GM18517 (cell line): ENCODE measurements around the gene ZC2HC1B.
"Not testable (repeated sequence)": the region's sequence is repeated elsewhere in the genome, so short reads cannot be mapped to it uniquely, and the experiment has no call there.

Source experiments
- ATAC-seq: cut with Tn5 transposase; IDR thresholded peaks from one replicate; pipeline ENCODE4 v1.9.1; 2021; ENCODE audit warnings: mild to moderate bottlenecking, moderate library complexity; ENCODE audit not compliant: unreplicated experiment

Gene ZC2HC1B

GRCh38 chr6:143867236-143867635 lies 3.0 kb downstream of the ZC2HC1B start:
- no peak for ATAC-seq

GRCh38 chr6:143868808-143869207 lies 4.5 kb downstream of the ZC2HC1B start:
- ATAC-seq, result not testable (repeated sequence)

GRCh38 chr6:143871202-143871730 lies 7.0 kb downstream of the ZC2HC1B start:
- not testable (repeated sequence) for ATAC-seq

- peak; percentile 99 for ATAC-seq
Measured at GRCh38 chr6:143872201-143872600, 7.9 kb downstream of the ZC2HC1B start.

GRCh38 chr6:143873600-143873999 lies 9.3 kb downstream of the ZC2HC1B start:
- not testable (repeated sequence) for ATAC-seq

- ATAC-seq, result not testable (repeated sequence)
Measured at GRCh38 chr6:143874503-143874902, 10.2 kb downstream of the ZC2HC1B start.

- ATAC-seq, result no peak
Measured at GRCh38 chr6:143877584-143878271, 13.5 kb downstream of the ZC2HC1B start.

GRCh38 chr6:143878272-143878760 lies 14.0 kb downstream of the ZC2HC1B start:
- ATAC-seq, result no peak

GRCh38 chr6:143880412-143880811 lies 16.1 kb downstream of the ZC2HC1B start:
- no peak for ATAC-seq

- no peak for ATAC-seq
Measured at GRCh38 chr6:143882401-143882930, 18.2 kb downstream of the ZC2HC1B start.

- no peak for ATAC-seq
Measured at GRCh38 chr6:143884216-143884900, 20.1 kb downstream of the ZC2HC1B start.

- ATAC-seq, result no peak
Measured at GRCh38 chr6:143885116-143885515, 20.8 kb downstream of the ZC2HC1B start.

- ATAC-seq, result no peak
Measured at GRCh38 chr6:143894655-143895054, 30.4 kb downstream of the ZC2HC1B start.

- ATAC-seq, result no peak
Measured at GRCh38 chr6:143896126-143896860, 32.0 kb downstream of the ZC2HC1B start.

- ATAC-seq, result no peak
Measured at GRCh38 chr6:143900358-143900757, 36.1 kb downstream of the ZC2HC1B start.

- peak; percentile 98 for ATAC-seq
Measured at GRCh38 chr6:143901885-143902750, 37.8 kb downstream of the ZC2HC1B start.

- no peak for ATAC-seq
Measured at GRCh38 chr6:143902827-143903226, 38.6 kb downstream of the ZC2HC1B start.

- ATAC-seq, result no peak
Measured at GRCh38 chr6:143911028-143911427, 46.8 kb downstream of the ZC2HC1B start.

GRCh38 chr6:143912671-143913070 lies 48.4 kb downstream of the ZC2HC1B start:
- ATAC-seq, result no peak

GRCh38 chr6:143917026-143917425 lies 52.8 kb downstream of the ZC2HC1B start:
- not testable (repeated sequence) for ATAC-seq
